Smooth muscle cell (in vitro differentiated cells): ENCODE data around the gene PRR7. TPM values are rescaled to one million over a fixed set of nuclear protein-coding genes. Genes with fewer than 3 reads are reported as not detected.
"Not testable (repeated sequence)": the region's sequence is repeated elsewhere in the genome, so short reads cannot be mapped to it uniquely, and the experiment has no call there.

Source experiments
- DNase-seq: peaks from one replicate; lab custom pipeline; 2025; ENCODE audit not compliant: unreplicated experiment; lab: John Stamatoyannopoulos, UW
- H2AFZ ChIP-seq: fragments of 200-600 bp; sonication (generic); 2 replicates; pipeline ENCODE4 v1.6.0; 2016; ENCODE audit warnings: antibody characterized with exemption, low read depth, mild to moderate bottlenecking
- H3F3A ChIP-seq: fragments of 200-600 bp; sonication (generic); 2 replicates; pipeline ENCODE4 v1.6.0; 2017; ENCODE audit warnings: antibody characterized with exemption, low read depth
- H3K27ac ChIP-seq: fragments of 200-600 bp; sonication (generic); 2 replicates; pipeline ENCODE4 v1.5.1; 2016; ENCODE audit warnings: low read depth, mild to moderate bottlenecking
- H3K27me3 ChIP-seq: fragments of 200-600 bp; sonication (generic); 2 replicates; pipeline ENCODE4 v1.6.1; 2016; ENCODE audit warnings: low read depth, mild to moderate bottlenecking
- H3K36me3 ChIP-seq: fragments of 200-600 bp; sonication (generic); 2 replicates; pipeline ENCODE4 v1.5.1; 2016; ENCODE audit warnings: low read depth
- H3K4me1 ChIP-seq: fragments of 200-600 bp; sonication (generic); 2 replicates; pipeline ENCODE4 v1.5.1; 2016; ENCODE audit warnings: low read depth
- H3K4me2 ChIP-seq: fragments of 200-600 bp; sonication (generic); 2 replicates; pipeline ENCODE4 v1.6.0; 2016; ENCODE audit warnings: mild to moderate bottlenecking
- H3K4me3 ChIP-seq: fragments of 200-600 bp; sonication (generic); 2 replicates; pipeline ENCODE4 v1.5.1; 2016; ENCODE audit warnings: mild to moderate bottlenecking
- H3K79me2 ChIP-seq: fragments of 200-600 bp; sonication (generic); 2 replicates; pipeline ENCODE4 v1.6.0; 2016; ENCODE audit warnings: low read depth, mild to moderate bottlenecking
- H3K9ac ChIP-seq: fragments of 200-600 bp; sonication (generic); 2 replicates; pipeline ENCODE4 v1.6.0; 2016; ENCODE audit warnings: low read depth
- H3K9me3 ChIP-seq: fragments of 200-600 bp; sonication (generic); replicated peaks from 2 replicates; pipeline ENCODE4 v1.5.1; 2016; ENCODE audit warnings: low read depth
- H4K20me1 ChIP-seq: fragments of 200-600 bp; sonication (generic); 2 replicates; pipeline ENCODE4 v1.6.0; 2016; ENCODE audit warnings: low read depth
- WGBS: methylation state at CpG from one replicate; pipeline ENCODE4 v1.1.7; 2016; ENCODE audit warnings: low lambda C conversion rate; 5-methylcytosine and 5-hydroxymethylcytosine counted together
- polyA plus RNA-seq: library from polyadenylated mRNA; unstranded; fragments of >200 nt; fragmentation: Nextera tagmentation; extraction: Ambion mirVana; gene quantifications from 2 replicates; pipeline ENCODE4 v1.2.1, GENCODE V29; 2016
- total RNA-seq: library from RNA; depleted of rRNA; stranded (reverse); fragments of >200 nt; gene quantifications from 2 replicates; pipeline ENCODE4 v1.2.3, GENCODE V29; 2014
- TF ChIP-seq, protein P1 (sequence below): fragments of 200-600 bp; sonication (generic); IDR thresholded peaks from 2 replicates; pipeline ENCODE4 v1.5.1; 2017; ENCODE audit warnings: borderline replicate concordance, mild to moderate bottlenecking, antibody characterized with exemption; ENCODE audit not compliant: insufficient read depth, poor library complexity, severe bottlenecking

The PRR7 gene
- total and polyA plus RNA-seq, 2 experiments from 2014 or later = 6.5 to 31.9 TPM

DNA sequence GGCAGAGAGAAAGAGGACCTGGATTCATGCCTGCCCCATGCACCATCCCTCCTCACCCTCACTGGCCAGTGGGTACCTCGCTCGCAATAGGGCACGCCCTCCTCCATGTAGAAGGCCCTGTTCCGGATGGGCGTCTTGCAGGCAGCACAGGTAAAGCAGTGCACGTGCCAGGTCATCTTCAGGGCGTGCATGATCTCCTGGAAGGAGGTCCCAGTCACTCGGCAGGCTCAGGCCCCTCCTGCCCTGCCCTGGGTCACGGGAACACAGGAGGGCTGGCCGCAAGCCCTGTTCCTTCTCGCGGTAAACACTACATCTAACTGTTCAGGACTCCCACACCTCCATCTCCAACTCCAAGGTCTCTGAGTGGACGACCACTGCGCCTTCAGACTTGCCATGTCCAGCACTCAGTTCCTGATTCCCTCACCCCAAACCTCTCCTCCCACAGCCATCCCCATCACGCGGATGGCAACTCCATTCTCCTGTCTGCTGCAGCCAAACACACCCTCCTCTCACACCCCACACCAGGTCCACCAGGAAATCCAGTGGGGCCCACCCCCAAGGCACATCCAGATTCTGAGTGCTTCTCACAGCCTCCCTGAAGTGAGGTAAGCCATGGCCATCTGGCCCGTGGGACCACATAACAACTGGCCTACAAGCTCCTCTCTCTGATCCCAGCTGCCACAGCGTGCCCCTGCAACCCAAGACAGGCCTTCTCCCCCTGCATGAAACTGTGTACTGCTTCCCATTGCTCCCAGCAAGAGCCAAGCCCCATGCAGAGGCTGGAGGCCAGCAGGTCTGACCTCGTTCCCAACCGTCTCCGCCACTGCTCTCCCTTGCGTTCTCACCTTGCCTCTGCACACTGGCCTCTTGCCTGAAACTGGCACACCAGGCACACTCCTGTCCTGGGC, 37.6 kb downstream of the PRR7 start:
- peak overlapping the region; percentile 4 for H3K27ac ChIP-seq
- no peak overlapping the region for H2AFZ ChIP-seq
- no peaks in the 10 kb centered on the region for H3K9me3 ChIP-seq
- no peak overlapping the region for H3K9ac ChIP-seq
- peaks cover 58% of the 10 kb centered on the region for H3F3A ChIP-seq
- no peaks in the 10 kb centered on the region for H3K27me3 ChIP-seq
- H3K79me2 ChIP-seq = peaks cover 10% of the 10 kb centered on the region
- TF ChIP-seq, protein P1, sequence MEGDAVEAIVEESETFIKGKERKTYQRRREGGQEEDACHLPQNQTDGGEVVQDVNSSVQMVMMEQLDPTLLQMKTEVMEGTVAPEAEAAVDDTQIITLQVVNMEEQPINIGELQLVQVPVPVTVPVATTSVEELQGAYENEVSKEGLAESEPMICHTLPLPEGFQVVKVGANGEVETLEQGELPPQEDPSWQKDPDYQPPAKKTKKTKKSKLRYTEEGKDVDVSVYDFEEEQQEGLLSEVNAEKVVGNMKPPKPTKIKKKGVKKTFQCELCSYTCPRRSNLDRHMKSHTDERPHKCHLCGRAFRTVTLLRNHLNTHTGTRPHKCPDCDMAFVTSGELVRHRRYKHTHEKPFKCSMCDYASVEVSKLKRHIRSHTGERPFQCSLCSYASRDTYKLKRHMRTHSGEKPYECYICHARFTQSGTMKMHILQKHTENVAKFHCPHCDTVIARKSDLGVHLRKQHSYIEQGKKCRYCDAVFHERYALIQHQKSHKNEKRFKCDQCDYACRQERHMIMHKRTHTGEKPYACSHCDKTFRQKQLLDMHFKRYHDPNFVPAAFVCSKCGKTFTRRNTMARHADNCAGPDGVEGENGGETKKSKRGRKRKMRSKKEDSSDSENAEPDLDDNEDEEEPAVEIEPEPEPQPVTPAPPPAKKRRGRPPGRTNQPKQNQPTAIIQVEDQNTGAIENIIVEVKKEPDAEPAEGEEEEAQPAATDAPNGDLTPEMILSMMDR = no peak
- no peak overlapping the region for H3K4me2 ChIP-seq
- no peak for DNase-seq
- H3K4me1 ChIP-seq = peaks cover 2% of the 10 kb centered on the region
- H4K20me1 ChIP-seq = peaks cover 99% of the 10 kb centered on the region
- WGBS = 94% methylated on average over 22 of the region's 22 CpGs
- no peaks in the 10 kb centered on the region for H3K36me3 ChIP-seq
- no peak overlapping the region for H3K4me3 ChIP-seq

GRCh38 chr5:177484902-177485549, 38.4 kb downstream of the PRR7 start:
- WGBS = 84% methylated on average over 13 of the region's 13 CpGs

DNA sequence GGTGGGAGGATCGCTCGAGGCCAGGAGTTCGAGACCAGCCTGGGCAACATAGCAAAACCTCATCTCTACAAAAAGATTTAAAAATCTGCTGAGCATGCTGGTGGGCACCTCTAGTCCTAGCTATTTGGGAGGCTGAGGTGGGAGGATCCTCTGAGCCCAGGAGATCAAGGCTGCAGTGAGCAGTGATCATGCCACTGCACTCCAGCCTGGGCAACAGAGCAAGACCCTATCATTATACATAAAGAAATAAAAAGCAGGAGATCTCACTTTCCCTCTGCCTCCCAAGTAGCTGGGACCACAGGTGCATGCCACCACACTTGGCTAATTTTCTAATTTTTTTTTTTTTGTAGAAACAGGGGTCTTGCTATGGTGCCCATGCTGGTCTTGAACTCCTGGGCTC, 39.1 kb downstream of the PRR7 start:
- Histone ChIP-seq H4K20me1 (peaks cover 99% of the 10 kb centered on the region), H3K79me2 (peaks cover 15% of the 10 kb centered on the region), H3F3A (peaks cover 46% of the 10 kb centered on the region), H3K27ac (peak overlapping the region; percentile 16)
- H3K4me3 ChIP-seq, H3K9me3 ChIP-seq, H3K27me3 ChIP-seq, H3K9ac ChIP-seq, DNase-seq, H3K36me3 ChIP-seq, H2AFZ ChIP-seq, H3K4me2 ChIP-seq, H3K4me1 ChIP-seq: not testable (repeated sequence)
- WGBS = 94% methylated on average over 3 of the region's 3 CpGs

More at GRCh38 chr5:177484902-177485549, 38.4 kb downstream of the PRR7 start:
- Histone ChIP-seq H3K4me1 (peaks cover 2% of the 10 kb centered on the region), H3K9ac (no peak overlapping the region), H4K20me1 (peaks cover 99% of the 10 kb centered on the region), H2AFZ (no peak overlapping the region), H3K4me2 (no peak overlapping the region), H3K27ac (peak overlapping the region; percentile 16), H3K9me3 (no peaks in the 10 kb centered on the region), H3K4me3 (no peak overlapping the region), H3K36me3 (no peaks in the 10 kb centered on the region), H3F3A (peaks cover 51% of the 10 kb centered on the region), H3K79me2 (peaks cover 10% of the 10 kb centered on the region), H3K27me3 (no peaks in the 10 kb centered on the region)
- TF ChIP-seq, protein P1 = no peak
- DNase-seq = no peak

- H3K36me3 ChIP-seq = no peaks in the 10 kb centered on the region
- H4K20me1 ChIP-seq = peaks cover 100% of the 10 kb centered on the region
- H3K27ac ChIP-seq = no peak overlapping the region
- peaks cover 48% of the 10 kb centered on the region for H3F3A ChIP-seq
- H3K27me3 ChIP-seq = no peaks in the 10 kb centered on the region
- H3K9me3 ChIP-seq = no peaks in the 10 kb centered on the region
- H2AFZ ChIP-seq = no peak overlapping the region
- DNase-seq = no peak
- peaks cover 5% of the 10 kb centered on the region for H3K4me1 ChIP-seq
- H3K79me2 ChIP-seq = peaks cover 20% of the 10 kb centered on the region
- no peak overlapping the region for H3K4me2 ChIP-seq
- TF ChIP-seq, protein P1 = no peak
- WGBS = 98% methylated on average over 3 of the region's 3 CpGs
- no peak overlapping the region for H3K9ac ChIP-seq
- no peak overlapping the region for H3K4me3 ChIP-seq
Measured at GRCh38 chr5:177486256-177486655, 39.6 kb downstream of the PRR7 start.
